ENCODE results near the gene PCSK7.

The PCSK7 gene

GRCh38 chr11:117229931-117230285, 2.0 kb downstream of the PCSK7 start:
- Mint-ChIP-seq H3K4me3 (peak overlapping the region; percentile 98), H3K4me1 (peaks cover 59% of the 10 kb centered on the region), H3K9me3 (no peaks in the 10 kb centered on the region), H3K36me3 (ENCODE audit: low read depth) (peaks cover 9% of the 10 kb centered on the region), H3K27ac (peak overlapping the region; percentile 45), H3K27me3 (ENCODE audit: low read depth, poor library complexity) (peaks cover 3% of the 10 kb centered on the region)
- DNase-seq: no peak
- TF ChIP-seq CTCF (IDR thresholded peaks at IDR 0.05): no peak

GRCh38 chr11:117229411-117229810, 2.5 kb downstream of the PCSK7 start:
- Mint-ChIP-seq H3K27me3 (ENCODE audit: low read depth, poor library complexity) (peaks cover 3% of the 10 kb centered on the region), H3K4me3 (peak overlapping the region; percentile 55), H3K36me3 (ENCODE audit: low read depth) (peaks cover 9% of the 10 kb centered on the region), H3K27ac (no peak overlapping the region), H3K9me3 (no peaks in the 10 kb centered on the region), H3K4me1 (peaks cover 63% of the 10 kb centered on the region)
- no peak for TF ChIP-seq CTCF (IDR thresholded peaks at IDR 0.05)
- DNase-seq: no peak

GRCh38 chr11:117228091-117228490, 3.8 kb downstream of the PCSK7 start:
- Mint-ChIP-seq H3K27ac (peak overlapping the region; percentile 72), H3K4me3 (no peak overlapping the region), H3K9me3 (no peaks in the 10 kb centered on the region), H3K27me3 (ENCODE audit: low read depth, poor library complexity) (peaks cover 6% of the 10 kb centered on the region), H3K36me3 (ENCODE audit: low read depth) (peaks cover 9% of the 10 kb centered on the region), H3K4me1 (peaks cover 63% of the 10 kb centered on the region)
- no peak for DNase-seq
- no peak for TF ChIP-seq CTCF (IDR thresholded peaks at IDR 0.05)

- DNase-seq: peak; percentile 53
- TF ChIP-seq CTCF (IDR thresholded peaks at IDR 0.05): peak; percentile 75
- H3K9me3 Mint-ChIP-seq: no peaks in the 10 kb centered on the region
- H3K4me1 Mint-ChIP-seq: peaks cover 74% of the 10 kb centered on the region
- peak overlapping the region; percentile 73 for H3K27ac Mint-ChIP-seq
- no peak overlapping the region for H3K4me3 Mint-ChIP-seq
- peaks cover 9% of the 10 kb centered on the region for H3K36me3 Mint-ChIP-seq (ENCODE audit: low read depth)
- peaks cover 6% of the 10 kb centered on the region for H3K27me3 Mint-ChIP-seq (ENCODE audit: low read depth, poor library complexity)
These were observed 5.2 kb downstream of the PCSK7 start for GRCh38 chr11:117226388-117227385.

- H3K9me3 Mint-ChIP-seq: no peaks in the 10 kb centered on the region
- no peak for TF ChIP-seq CTCF (IDR thresholded peaks at IDR 0.05)
These were observed 6.2 kb downstream of the PCSK7 start for GRCh38 chr11:117225553-117226170.

More at GRCh38 chr11:117225553-117226170, 6.2 kb downstream of the PCSK7 start:
- no peak overlapping the region for H3K4me3 Mint-ChIP-seq
- H3K27me3 Mint-ChIP-seq (ENCODE audit: low read depth, poor library complexity): peaks cover 6% of the 10 kb centered on the region
- no peak for DNase-seq
- H3K4me1 Mint-ChIP-seq: peaks cover 74% of the 10 kb centered on the region
- peaks cover 13% of the 10 kb centered on the region for H3K36me3 Mint-ChIP-seq (ENCODE audit: low read depth)
- H3K27ac Mint-ChIP-seq: no peak overlapping the region
